ENCODE measurements around the gene AQP4.
A peak's percentile ranks its signal among the peaks of the same experiment; 100 is the strongest.

The AQP4 gene, protein sequence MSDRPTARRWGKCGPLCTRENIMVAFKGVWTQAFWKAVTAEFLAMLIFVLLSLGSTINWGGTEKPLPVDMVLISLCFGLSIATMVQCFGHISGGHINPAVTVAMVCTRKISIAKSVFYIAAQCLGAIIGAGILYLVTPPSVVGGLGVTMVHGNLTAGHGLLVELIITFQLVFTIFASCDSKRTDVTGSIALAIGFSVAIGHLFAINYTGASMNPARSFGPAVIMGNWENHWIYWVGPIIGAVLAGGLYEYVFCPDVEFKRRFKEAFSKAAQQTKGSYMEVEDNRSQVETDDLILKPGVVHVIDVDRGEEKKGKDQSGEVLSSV

DNA sequence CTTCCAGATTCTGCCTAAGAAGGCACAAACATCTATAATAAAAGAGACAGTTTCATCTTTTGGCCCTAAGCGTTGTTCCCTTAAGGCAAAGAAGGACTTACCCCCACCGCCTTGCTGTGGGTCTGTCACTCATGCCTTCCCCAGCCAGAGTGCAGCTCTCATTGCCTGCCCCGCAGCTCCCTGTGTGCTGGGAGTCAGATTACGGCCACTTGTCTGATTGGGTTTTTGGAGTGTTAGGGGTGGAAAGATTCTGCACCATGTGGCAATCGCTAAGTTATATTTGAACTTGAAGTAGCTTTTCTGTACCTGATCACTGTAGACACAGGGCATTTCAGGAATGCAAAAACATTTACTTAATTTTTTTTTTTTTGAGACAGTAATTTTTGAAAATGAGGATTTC is at the start of gene AQP4:
TSS of gene AQP4 (minus strand) at position 151 of the 400 bp plus-strand sequence. CDS start at position 133, 18 bp downstream.
- TF ChIP-seq TCF12 (IDR thresholded peaks at IDR 0.05; ENCODE audit: low read depth) (no peak), ZBTB7A (IDR thresholded peaks at IDR 0.05; ENCODE audit: low read depth) (no peak), TAF1 (IDR thresholded peaks at IDR 0.05; ENCODE audit: low read depth) (no peak), EGR1 (IDR thresholded peaks at IDR 0.05) (no peak), FOXM1 (IDR thresholded peaks at IDR 0.05; ENCODE audit: borderline replicate concordance, low read depth) (no peak), RAD21 (IDR thresholded peaks at IDR 0.05; ENCODE audit: low read depth) (no peak)
- TF ChIP-seq, protein P1, sequence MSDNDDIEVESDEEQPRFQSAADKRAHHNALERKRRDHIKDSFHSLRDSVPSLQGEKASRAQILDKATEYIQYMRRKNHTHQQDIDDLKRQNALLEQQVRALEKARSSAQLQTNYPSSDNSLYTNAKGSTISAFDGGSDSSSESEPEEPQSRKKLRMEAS (IDR thresholded peaks at IDR 0.05): peak; percentile 57; the same call in 1 of the 2 replicates

DNA sequence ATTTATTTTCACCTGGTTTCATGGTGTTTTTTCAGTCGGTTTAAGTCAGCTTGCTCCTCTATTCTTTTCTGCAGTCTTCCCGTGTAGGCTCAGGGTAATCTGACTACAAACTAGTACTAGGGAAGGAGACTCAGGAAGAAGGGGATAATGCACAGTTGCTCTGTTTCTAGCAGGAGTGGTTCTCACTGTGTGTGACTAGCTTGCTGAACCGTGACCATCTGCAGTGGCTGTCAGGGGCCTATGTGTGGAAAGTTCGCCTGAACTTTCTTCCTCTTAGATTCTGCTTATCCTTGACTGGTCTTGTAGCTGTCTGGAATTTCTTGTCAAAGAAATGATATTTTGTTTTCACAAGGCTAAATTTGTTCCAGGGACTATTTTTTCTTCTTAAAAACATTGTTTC is 46.3 kb upstream of the AQP4 start:
- TF ChIP-seq, protein P1 (IDR thresholded peaks at IDR 0.05): no peak
- TF ChIP-seq TEAD4 (IDR thresholded peaks at IDR 0.05) (no peak), EP300 (IDR thresholded peaks at IDR 0.05; ENCODE audit: borderline replicate concordance) (no peak), ZBTB7A (IDR thresholded peaks at IDR 0.05; ENCODE audit: low read depth) (no peak), FOXM1 (IDR thresholded peaks at IDR 0.05; ENCODE audit: borderline replicate concordance, low read depth) (no peak)

DNA sequence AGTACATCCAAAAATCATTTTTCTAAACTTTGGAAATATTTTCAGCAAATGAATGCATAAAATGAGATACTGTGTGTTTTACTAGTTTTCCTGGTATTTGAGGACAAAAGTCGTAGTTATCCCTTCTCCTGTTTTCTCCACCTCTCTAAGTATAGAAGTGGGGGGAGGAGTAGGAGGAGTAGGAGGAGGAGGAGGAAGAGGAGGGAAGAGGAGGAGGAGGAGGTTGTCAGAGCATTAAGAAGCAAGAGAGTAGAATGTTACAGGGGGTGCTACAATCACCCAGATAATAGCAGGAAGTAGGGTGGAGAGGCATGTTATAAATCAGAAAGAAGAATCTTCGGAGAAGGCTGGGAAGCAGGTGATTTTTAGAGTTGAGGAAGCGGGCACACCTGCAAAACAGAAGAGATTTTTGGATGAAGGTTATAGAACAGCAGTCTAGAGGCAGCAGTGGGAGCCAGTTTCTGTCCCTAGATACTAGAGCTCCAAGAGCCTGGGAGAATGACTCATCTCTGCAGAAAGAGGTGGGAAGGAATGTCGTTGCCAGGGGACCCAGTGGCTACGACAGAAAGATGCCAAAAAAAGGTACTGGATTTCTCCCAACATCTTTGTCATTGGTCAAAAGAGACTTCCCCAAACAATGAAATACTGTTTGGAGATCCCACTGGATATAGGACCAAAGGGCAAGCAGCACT is 44.2 kb upstream of the AQP4 start:
- TF ChIP-seq CREB1 (IDR thresholded peaks at IDR 0.05; ENCODE audit: low read depth): no peak
- no peak for TF ChIP-seq TAF1 (IDR thresholded peaks at IDR 0.05; ENCODE audit: low read depth)
- TF ChIP-seq, protein P2, sequence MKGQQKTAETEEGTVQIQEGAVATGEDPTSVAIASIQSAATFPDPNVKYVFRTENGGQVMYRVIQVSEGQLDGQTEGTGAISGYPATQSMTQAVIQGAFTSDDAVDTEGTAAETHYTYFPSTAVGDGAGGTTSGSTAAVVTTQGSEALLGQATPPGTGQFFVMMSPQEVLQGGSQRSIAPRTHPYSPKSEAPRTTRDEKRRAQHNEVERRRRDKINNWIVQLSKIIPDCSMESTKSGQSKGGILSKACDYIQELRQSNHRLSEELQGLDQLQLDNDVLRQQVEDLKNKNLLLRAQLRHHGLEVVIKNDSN (IDR thresholded peaks at IDR 0.05): no peak
- no peak for TF ChIP-seq ZBTB7A (IDR thresholded peaks at IDR 0.05; ENCODE audit: low read depth)
- TF ChIP-seq, protein P1 (IDR thresholded peaks at IDR 0.05): no peak
- TF ChIP-seq NFIC (IDR thresholded peaks at IDR 0.05): no peak
- TF ChIP-seq TCF12 (IDR thresholded peaks at IDR 0.05; ENCODE audit: low read depth): no peak
- no peak for TF ChIP-seq RAD21 (IDR thresholded peaks at IDR 0.05; ENCODE audit: low read depth)
- TF ChIP-seq, protein P3, sequence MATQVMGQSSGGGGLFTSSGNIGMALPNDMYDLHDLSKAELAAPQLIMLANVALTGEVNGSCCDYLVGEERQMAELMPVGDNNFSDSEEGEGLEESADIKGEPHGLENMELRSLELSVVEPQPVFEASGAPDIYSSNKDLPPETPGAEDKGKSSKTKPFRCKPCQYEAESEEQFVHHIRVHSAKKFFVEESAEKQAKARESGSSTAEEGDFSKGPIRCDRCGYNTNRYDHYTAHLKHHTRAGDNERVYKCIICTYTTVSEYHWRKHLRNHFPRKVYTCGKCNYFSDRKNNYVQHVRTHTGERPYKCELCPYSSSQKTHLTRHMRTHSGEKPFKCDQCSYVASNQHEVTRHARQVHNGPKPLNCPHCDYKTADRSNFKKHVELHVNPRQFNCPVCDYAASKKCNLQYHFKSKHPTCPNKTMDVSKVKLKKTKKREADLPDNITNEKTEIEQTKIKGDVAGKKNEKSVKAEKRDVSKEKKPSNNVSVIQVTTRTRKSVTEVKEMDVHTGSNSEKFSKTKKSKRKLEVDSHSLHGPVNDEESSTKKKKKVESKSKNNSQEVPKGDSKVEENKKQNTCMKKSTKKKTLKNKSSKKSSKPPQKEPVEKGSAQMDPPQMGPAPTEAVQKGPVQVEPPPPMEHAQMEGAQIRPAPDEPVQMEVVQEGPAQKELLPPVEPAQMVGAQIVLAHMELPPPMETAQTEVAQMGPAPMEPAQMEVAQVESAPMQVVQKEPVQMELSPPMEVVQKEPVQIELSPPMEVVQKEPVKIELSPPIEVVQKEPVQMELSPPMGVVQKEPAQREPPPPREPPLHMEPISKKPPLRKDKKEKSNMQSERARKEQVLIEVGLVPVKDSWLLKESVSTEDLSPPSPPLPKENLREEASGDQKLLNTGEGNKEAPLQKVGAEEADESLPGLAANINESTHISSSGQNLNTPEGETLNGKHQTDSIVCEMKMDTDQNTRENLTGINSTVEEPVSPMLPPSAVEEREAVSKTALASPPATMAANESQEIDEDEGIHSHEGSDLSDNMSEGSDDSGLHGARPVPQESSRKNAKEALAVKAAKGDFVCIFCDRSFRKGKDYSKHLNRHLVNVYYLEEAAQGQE (IDR thresholded peaks at IDR 0.05; ENCODE audit: low read depth): no peak
- TF ChIP-seq CEBPB (IDR thresholded peaks at IDR 0.05): no peak
- no peak for TF ChIP-seq TEAD4 (IDR thresholded peaks at IDR 0.05)
- TF ChIP-seq EP300 (IDR thresholded peaks at IDR 0.05; ENCODE audit: borderline replicate concordance): no peak
- TF ChIP-seq EGR1 (IDR thresholded peaks at IDR 0.05): no peak
- TF ChIP-seq FOXM1 (IDR thresholded peaks at IDR 0.05; ENCODE audit: borderline replicate concordance, low read depth): no peak
- no peak for TF ChIP-seq YY1 (IDR thresholded peaks at IDR 0.05; ENCODE audit: low read depth)

DNA sequence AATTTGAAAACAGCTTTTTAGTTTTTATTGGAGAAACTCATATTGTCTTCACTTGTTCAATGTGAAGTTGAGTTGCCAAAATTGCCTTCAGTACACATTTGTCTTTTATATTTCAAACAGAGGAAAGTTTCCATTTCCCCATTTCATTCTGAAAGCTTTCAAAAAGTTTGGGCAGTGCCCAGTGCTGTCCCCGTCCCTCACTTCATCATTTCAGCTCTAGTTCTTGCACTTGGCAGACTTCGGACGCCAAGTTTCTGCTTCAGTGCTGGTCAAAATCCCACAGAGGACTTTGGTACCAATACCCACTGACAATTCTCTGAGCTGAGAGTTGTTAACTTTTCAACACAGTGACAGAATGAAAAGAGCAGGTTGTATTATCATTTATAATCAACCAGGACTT is 43.4 kb upstream of the AQP4 start:
- TF ChIP-seq TCF12 (IDR thresholded peaks at IDR 0.05; ENCODE audit: low read depth) (no peak), ZBTB7A (IDR thresholded peaks at IDR 0.05; ENCODE audit: low read depth) (no peak), TEAD4 (IDR thresholded peaks at IDR 0.05) (no peak), EP300 (IDR thresholded peaks at IDR 0.05; ENCODE audit: borderline replicate concordance) (no peak)

DNA sequence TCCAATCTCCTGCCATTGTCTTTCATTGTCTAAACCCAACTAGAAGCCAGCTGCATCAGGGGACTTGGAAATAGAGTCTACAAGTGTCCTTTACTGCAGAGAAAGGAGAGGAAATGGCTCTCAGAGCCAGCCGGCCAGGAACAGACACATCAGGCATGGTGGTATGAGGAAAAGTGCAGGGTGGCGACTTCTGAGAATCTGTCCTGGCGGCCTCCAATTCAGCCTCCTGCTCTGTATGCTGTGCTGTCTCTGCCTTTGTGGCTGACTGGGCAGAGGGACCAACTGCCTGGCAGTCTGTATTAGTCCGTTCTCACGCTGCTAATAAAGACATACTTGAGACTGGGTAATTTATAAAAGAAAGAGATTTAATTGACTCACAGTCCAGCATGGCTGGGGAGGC is 36.8 kb upstream of the AQP4 start:
- TF ChIP-seq TEAD4 (IDR thresholded peaks at IDR 0.05): no peak
- TF ChIP-seq, protein P3 (IDR thresholded peaks at IDR 0.05; ENCODE audit: low read depth): no peak
- no peak for TF ChIP-seq NFIC (IDR thresholded peaks at IDR 0.05)
- no peak for TF ChIP-seq RAD21 (IDR thresholded peaks at IDR 0.05; ENCODE audit: low read depth)
- TF ChIP-seq, protein P2 (IDR thresholded peaks at IDR 0.05): no peak
- no peak for TF ChIP-seq YY1 (IDR thresholded peaks at IDR 0.05; ENCODE audit: low read depth)
- TF ChIP-seq ZBTB7A (IDR thresholded peaks at IDR 0.05; ENCODE audit: low read depth): no peak
- no peak for TF ChIP-seq EGR1 (IDR thresholded peaks at IDR 0.05)
- TF ChIP-seq TCF12 (IDR thresholded peaks at IDR 0.05; ENCODE audit: low read depth): no peak
- no peak for TF ChIP-seq EP300 (IDR thresholded peaks at IDR 0.05; ENCODE audit: borderline replicate concordance)
- TF ChIP-seq CEBPB (IDR thresholded peaks at IDR 0.05): no peak
- TF ChIP-seq TAF1 (IDR thresholded peaks at IDR 0.05; ENCODE audit: low read depth): no peak
- TF ChIP-seq, protein P1 (IDR thresholded peaks at IDR 0.05): no peak
- no peak for TF ChIP-seq CREB1 (IDR thresholded peaks at IDR 0.05; ENCODE audit: low read depth)
- no peak for TF ChIP-seq FOXM1 (IDR thresholded peaks at IDR 0.05; ENCODE audit: borderline replicate concordance, low read depth)
